Fibroblast of lung (primary cell): ENCODE data around the gene CPTP.

Experiments
- CTCF ChIP-seq, 2 donors: IDR thresholded peaks in 1 of 2; conservative IDR thresholded peaks in 1 of 2; 1 replicate in 1 of 2; 2 replicates in 1 of 2; pipeline ENCODE4 v1.5.1; 2011 to 2012; ENCODE audit warnings: low read length in 2 of 2, control low read depth in 1 of 2, inconsistent platforms in 1 of 2, low read depth in 1 of 2, mild to moderate bottlenecking in 1 of 2
- EZH2 ChIP-seq: IDR thresholded peaks from 2 replicates; pipeline ENCODE4 v1.5.1; 2012; ENCODE audit warnings: low read length, control low read depth, mild to moderate bottlenecking; ENCODE audit errors: missing control alignments

GRCh38 chr1:1320666-1321448 is 3.7 kb upstream of the CPTP start:
- TF ChIP-seq CTCF (conservative IDR thresholded peaks at IDR 0.05 in 1 of 2, IDR thresholded peaks at IDR 0.05 in 1 of 2; ENCODE audit: low read depth in 1 of 2, low read length in 2 of 2) (no peak), EZH2 (no peak)
